WTC11 (cell line): ENCODE measurements around the gene FSTL4. TPM values are rescaled to one million over a fixed set of nuclear protein-coding genes. Genes with fewer than 3 reads are reported as not detected.

Source experiments
- ATAC-seq: fragments of 200-7000 bp; cut with Tn5 transposase; 2 replicates; pipeline ENCODE4 v1.10.0; 2021; ENCODE audit warnings: mild to moderate bottlenecking, moderate library complexity
- CTCF ChIA-PET: fragments of 300-600 bp; sonication (Branson Sonifier 250); formaldehyde crosslinking; loops from one replicate; lab custom pipeline; 2021; ENCODE audit warnings: antibody characterized with exemption; lab: Charles Lee
- POLR2A ChIA-PET: fragments of 350-600 bp; sonication (Branson Sonifier 250); formaldehyde crosslinking; loops from one replicate; lab custom pipeline; 2021; ENCODE audit warnings: antibody characterized with exemption; lab: Charles Lee
- DNase-seq: peaks from one replicate; pipeline ENCODE4 v3.0.0; 2021; ENCODE audit warnings: low spot score
- H3K27ac Mint-ChIP-seq: 2 replicates; pipeline ENCODE4 v1.8.0; 2021; ENCODE audit warnings: mixed read lengths
- H3K27me3 Mint-ChIP-seq: 2 replicates; pipeline ENCODE4 v1.8.0; 2021; ENCODE audit warnings: low read depth, mild to moderate bottlenecking, moderate library complexity, mixed read lengths
- H3K36me3 Mint-ChIP-seq: 2 replicates; pipeline ENCODE4 v1.8.0; 2021; ENCODE audit warnings: mixed read lengths
- H3K4me1 Mint-ChIP-seq: 2 replicates; pipeline ENCODE4 v1.8.0; 2022; ENCODE audit warnings: mixed read lengths
- H3K4me3 Mint-ChIP-seq: 2 replicates; pipeline ENCODE4 v1.8.0; 2021; ENCODE audit warnings: mild to moderate bottlenecking, moderate library complexity, mixed read lengths
- H3K9me3 Mint-ChIP-seq: 2 replicates; pipeline ENCODE4 v1.8.0; 2021; ENCODE audit warnings: mixed read lengths
- ARID4B ChIP-seq: sonication (generic); formaldehyde crosslinking; IDR thresholded peaks from 2 replicates; pipeline ENCODE4 v1.8.0; 2023; ENCODE audit warnings: missing genetic modification reagents, mild to moderate bottlenecking, borderline replicate concordance
- CBFB ChIP-seq: sonication (generic); formaldehyde crosslinking; IDR thresholded peaks from 2 replicates; pipeline ENCODE4 v1.8.1; 2022; ENCODE audit warnings: mild to moderate bottlenecking, low read depth, missing genetic modification reagents
- E2F1 ChIP-seq: sonication (generic); formaldehyde crosslinking; IDR thresholded peaks from 2 replicates; pipeline ENCODE4 v1.8.0; 2022; ENCODE audit warnings: mild to moderate bottlenecking, missing genetic modification reagents
- ELF4 ChIP-seq: sonication (generic); formaldehyde crosslinking; IDR thresholded peaks from 2 replicates; pipeline ENCODE4 v1.8.1; 2022; ENCODE audit warnings: low read depth, mild to moderate bottlenecking, moderate library complexity, missing genetic modification reagents
- FOXJ3 ChIP-seq: sonication (generic); formaldehyde crosslinking; IDR thresholded peaks from 2 replicates; pipeline ENCODE4 v1.9.0; 2021; ENCODE audit warnings: missing genetic modification reagents, mild to moderate bottlenecking, borderline replicate concordance
- FOXK1 ChIP-seq: sonication (generic); formaldehyde crosslinking; IDR thresholded peaks from 2 replicates; pipeline ENCODE4 v1.8.0; 2022; ENCODE audit warnings: mild to moderate bottlenecking, moderate library complexity, missing genetic modification reagents
- HMGA2 ChIP-seq: fragments of 250-450 bp; sonication (Bioruptor Pico); IDR thresholded peaks from 2 replicates; pipeline ENCODE4 v1.4.0; 2021; ENCODE audit warnings: mild to moderate bottlenecking, moderate library complexity
- IRF1 ChIP-seq: sonication (generic); formaldehyde crosslinking; IDR thresholded peaks from 2 replicates; pipeline ENCODE4 v1.8.0; 2023; ENCODE audit warnings: missing genetic modification reagents
- JUN ChIP-seq: sonication (generic); formaldehyde crosslinking; IDR thresholded peaks from 2 replicates; pipeline ENCODE4 v1.8.0; 2023; ENCODE audit warnings: mild to moderate bottlenecking, missing genetic modification reagents
- KAT7 ChIP-seq: sonication (generic); formaldehyde crosslinking; IDR thresholded peaks from 2 replicates; pipeline ENCODE4 v1.8.1; 2023; ENCODE audit warnings: missing genetic modification reagents, mild to moderate bottlenecking, borderline replicate concordance
- MLX ChIP-seq: sonication (generic); formaldehyde crosslinking; IDR thresholded peaks from 2 replicates; pipeline ENCODE4 v1.8.1; 2023; ENCODE audit warnings: mild to moderate bottlenecking, missing genetic modification reagents, moderate library complexity
- NFATC4 ChIP-seq: fragments of 250-450 bp; sonication (Bioruptor Pico); IDR thresholded peaks from 2 replicates; pipeline ENCODE4 v1.9.0; 2021; ENCODE audit warnings: mild to moderate bottlenecking
- NFYB ChIP-seq: sonication (generic); formaldehyde crosslinking; conservative IDR thresholded peaks from 2 replicates; pipeline ENCODE4 v1.8.0; 2022; ENCODE audit warnings: low read depth, missing genetic modification reagents
- NR1H2 ChIP-seq: sonication (generic); formaldehyde crosslinking; IDR thresholded peaks from 2 replicates; pipeline ENCODE4 v1.9.0; 2021; ENCODE audit warnings: mild to moderate bottlenecking, moderate library complexity, missing genetic modification reagents
- NR3C1 ChIP-seq: sonication (generic); formaldehyde crosslinking; conservative IDR thresholded peaks from 2 replicates; pipeline ENCODE4 v1.8.1; 2023; ENCODE audit warnings: low read depth, mild to moderate bottlenecking, missing genetic modification reagents
- PRRX2 ChIP-seq: fragments of 250-450 bp; sonication (Bioruptor Pico); IDR thresholded peaks from 2 replicates; pipeline ENCODE4 v1.8.0; 2021; ENCODE audit warnings: mild to moderate bottlenecking
- SMAD3 ChIP-seq: sonication (generic); formaldehyde crosslinking; IDR thresholded peaks from 2 replicates; pipeline ENCODE4 v1.8.0; 2022; ENCODE audit warnings: missing genetic modification reagents, mild to moderate bottlenecking, borderline replicate concordance
- SOX15 ChIP-seq: fragments of 250-450 bp; sonication (Bioruptor Pico); IDR thresholded peaks from 2 replicates; pipeline ENCODE4 v1.9.0; 2021; ENCODE audit warnings: mild to moderate bottlenecking
- TEAD1 ChIP-seq: sonication (generic); formaldehyde crosslinking; IDR thresholded peaks from 2 replicates; pipeline ENCODE4 v1.8.0; 2022; ENCODE audit warnings: mild to moderate bottlenecking, missing genetic modification reagents
- USF1 ChIP-seq: sonication (generic); formaldehyde crosslinking; IDR thresholded peaks from 2 replicates; pipeline ENCODE4 v1.8.0; 2022; ENCODE audit warnings: mild to moderate bottlenecking, missing genetic modification reagents
- USF2 ChIP-seq: sonication (generic); formaldehyde crosslinking; IDR thresholded peaks from 2 replicates; pipeline ENCODE4 v1.8.1; 2023; ENCODE audit warnings: mild to moderate bottlenecking, missing genetic modification reagents, moderate library complexity
- ZMAT4 ChIP-seq: fragments of 250-450 bp; sonication (Bioruptor Pico); IDR thresholded peaks from 2 replicates; pipeline ENCODE4 v1.9.0; 2021; ENCODE audit warnings: mild to moderate bottlenecking
- ZNF423 ChIP-seq: fragments of 250-450 bp; sonication (Bioruptor Pico); IDR thresholded peaks from 2 replicates; pipeline ENCODE4 v2.1.2; 2022; ENCODE audit warnings: mild to moderate bottlenecking, moderate library complexity
- ZNF425 ChIP-seq: fragments of 250-450 bp; sonication (Bioruptor Pico); conservative IDR thresholded peaks from 2 replicates; pipeline ENCODE4 v1.9.0; 2021; ENCODE audit warnings: mild to moderate bottlenecking
- total RNA-seq: library from RNA; stranded (reverse); gene quantifications from 3 replicates; pipeline ENCODE4 v1.2.3, GENCODE V29; 2021

FSTL4 gene
- total RNA-seq, 1 experiment from 2014 or later: 6.1 TPM

- TF ChIP-seq ZNF425 (CRISPR knock-in tag): no peak
- no peak for TF ChIP-seq NR3C1 (CRISPR knock-in tag)
- TF ChIP-seq PRRX2 (CRISPR knock-in tag): no peak
- TF ChIP-seq NFATC4: no peak
- no peak for TF ChIP-seq MLX (CRISPR knock-in tag)
- no peak for TF ChIP-seq ZMAT4 (CRISPR knock-in tag)
- TF ChIP-seq SOX15 (CRISPR knock-in tag): no peak
- no peak for TF ChIP-seq CBFB (CRISPR knock-in tag)
These were observed 398.1 kb downstream of the FSTL4 start (continued) for GRCh38 chr5:133214153-133214820.

GRCh38 chr5:133205649-133206048, 406.7 kb downstream of the FSTL4 start:
- Mint-ChIP-seq H3K9me3 (0 out of 2 replicates have a peak, but pooled peaks cover 4% of the 10 kb centered on the region), H3K4me3 (no peak overlapping the region), H3K4me1 (no peaks in the 10 kb centered on the region), H3K27me3 (no peaks in the 10 kb centered on the region), H3K27ac (no peak overlapping the region), H3K36me3 (no peaks in the 10 kb centered on the region)
- CTCF ChIA-PET: no interaction called here
- POLR2A ChIA-PET: no interaction called here
- DNase-seq: no peak
- no peak for ATAC-seq
- no peak for TF ChIP-seq USF1 (CRISPR knock-in tag)
- TF ChIP-seq TEAD1: no peak
- no peak for TF ChIP-seq ZNF423 (CRISPR knock-in tag)
- no peak for TF ChIP-seq HMGA2 (CRISPR knock-in tag)
- no peak for TF ChIP-seq USF2
- TF ChIP-seq NR3C1 (CRISPR knock-in tag): no peak
- TF ChIP-seq JUN: no peak
- no peak for TF ChIP-seq ELF4 (CRISPR knock-in tag)
- no peak for TF ChIP-seq IRF1
- no peak for TF ChIP-seq NFYB
- TF ChIP-seq FOXJ3 (CRISPR knock-in tag): no peak
- no peak for TF ChIP-seq E2F1 (CRISPR knock-in tag)
- TF ChIP-seq KAT7 (CRISPR knock-in tag): no peak
- no peak for TF ChIP-seq FOXK1
- TF ChIP-seq ARID4B (CRISPR knock-in tag): no peak
- TF ChIP-seq NR1H2: no peak
- TF ChIP-seq SMAD3 (CRISPR knock-in tag): no peak
- no peak for TF ChIP-seq NFATC4
